GM12878 (cell line): ENCODE measurements around the gene TEFM. TPM values are rescaled to one million over a fixed set of nuclear protein-coding genes. Genes with fewer than 3 reads are reported as not detected.
"Not testable (repeated sequence)": the region's sequence is repeated elsewhere in the genome, so short reads cannot be mapped to it uniquely, and the experiment has no call there.

ENCODE experiments used
- ATAC-seq: fragments of 200-7000 bp; cut with Tn5 transposase; 3 replicates; pipeline ENCODE4 v1.9.1; 2020; ENCODE audit warnings: mild to moderate bottlenecking, moderate library complexity
- BruUV-seq: library from RNA; stranded (reverse); fragments of 400-500 nt; replicated peaks from 2 replicates; lab custom pipeline; 2021; lab: Mats Ljungman, UMichigan
- CTCF ChIA-PET: fragments of 300-600 bp; sonication (Branson Sonifier 250); formaldehyde crosslinking; extraction: SDS; loops from one replicate; lab custom pipeline; 2021; ENCODE audit warnings: inconsistent platforms; lab: Yijun Ruan, JAX
- POLR2A ChIA-PET: fragments of 350-600 bp; formaldehyde crosslinking; extraction: SDS; loops from one replicate; lab custom pipeline; 2021; ENCODE audit warnings: inconsistent platforms; lab: Charles Lee
- RAD21 ChIA-PET: fragments of 300-600 bp; sonication (Branson Sonifier 250); formaldehyde crosslinking; loops from one replicate; lab custom pipeline; 2023; ENCODE audit warnings: antibody characterized with exemption; ENCODE audit not compliant: unreplicated experiment; lab: Charles Lee
- SMC1A ChIA-PET: fragments of 300-600 bp; sonication (Branson Sonifier 250); formaldehyde crosslinking; loops from one replicate; lab custom pipeline; 2023; ENCODE audit not compliant: unreplicated experiment, uncharacterized antibody; lab: Charles Lee
- DNase-seq: peaks from one replicate; pipeline ENCODE4 v3.0.0-alpha.2; 2011; ENCODE audit warnings: low read depth, low spot score
- FAIRE-seq: peaks from 3 replicates; lab custom pipeline; 2011; peaks lifted over from hg19 to GRCh38; lab: Jason Lieb, UNC
- H2AFZ ChIP-seq: 2 replicates; pipeline ENCODE4 v1.6.0; 2011; ENCODE audit warnings: low read depth, low read length, control low read depth; ENCODE audit not compliant: control insufficient read depth
- H3K27ac ChIP-seq: 2 replicates; pipeline ENCODE4 v1.5.1; 2011; ENCODE audit warnings: control low read depth; ENCODE audit not compliant: control insufficient read depth, insufficient read depth
- H3K27me3 ChIP-seq, 2 experiments: replicated peaks in 1 of 2; 2 replicates each; pipeline versions ENCODE4 v1.6.0 to v1.6.1; 2011; ENCODE audit warnings: low read length in 1 of 2; ENCODE audit not compliant: control insufficient read depth in 2 of 2, insufficient read depth in 2 of 2
- H3K36me3 ChIP-seq, 2 experiments: 2 replicates each; pipeline ENCODE4 v1.5.1; 2011; ENCODE audit warnings: low read length in 1 of 2; ENCODE audit not compliant: control insufficient read depth in 2 of 2, insufficient read depth in 2 of 2
- H3K4me1 ChIP-seq: 2 replicates; pipeline ENCODE4 v1.6.1; 2011; ENCODE audit warnings: mild to moderate bottlenecking, low read length, moderate library complexity, mixed read lengths; ENCODE audit not compliant: control insufficient read depth, insufficient read depth
- H3K4me2 ChIP-seq: 2 replicates; pipeline ENCODE4 v1.6.0; 2011; ENCODE audit warnings: control low read depth; ENCODE audit not compliant: control insufficient read depth, insufficient read depth
- H3K4me3 ChIP-seq: fragments of 200-600 bp; sonication (generic); 2 replicates; pipeline ENCODE4 v1.5.1; 2016
- H3K79me2 ChIP-seq: 2 replicates; pipeline ENCODE4 v1.6.0; 2011; ENCODE audit warnings: low read length; ENCODE audit not compliant: control insufficient read depth, insufficient read depth
- H3K9ac ChIP-seq: 2 replicates; pipeline ENCODE4 v1.8.0; 2011; ENCODE audit warnings: low read length, control low read depth, mixed read lengths; ENCODE audit not compliant: control insufficient read depth, insufficient read depth
- H3K9me3 ChIP-seq: replicated peaks from 3 replicates; pipeline ENCODE4 v1.5.1; 2011; ENCODE audit warnings: mild to moderate bottlenecking, low read length; ENCODE audit not compliant: control insufficient read depth, insufficient read depth
- H4K20me1 ChIP-seq: 2 replicates; pipeline ENCODE4 v1.6.0; 2011; ENCODE audit not compliant: control insufficient read depth, insufficient read depth
- MLLT1 ChIP-seq: fragments of 450-650 bp; IDR thresholded peaks from 2 replicates; pipeline ENCODE4 v1.6.1; 2016; ENCODE audit warnings: mild to moderate bottlenecking
- ZNF687 ChIP-seq: fragments of 450-650 bp; IDR thresholded peaks from 2 replicates; pipeline ENCODE4 v1.6.1; 2017; ENCODE audit warnings: mild to moderate bottlenecking, moderate library complexity
- WGBS: methylation state at CpG from one replicate; pipeline ENCODE4 v1.1.6; 2016; ENCODE audit warnings: low lambda C conversion rate; ENCODE audit not compliant: insufficient replicate concordance, insufficient coverage; ENCODE audit errors: missing lambda C conversion rate; 5-methylcytosine and 5-hydroxymethylcytosine counted together
- in situ Hi-C: fragments of 300-500 bp; cut with MboI; formaldehyde crosslinking; loops from 9 replicates; pipeline ENCODE4 v1.14.3; 2018; ENCODE audit warnings: mixed read lengths
- intact Hi-C: fragments of 100-400 bp; cut with micrococcal nuclease; formaldehyde crosslinking; loops from one replicate; pipeline ENCODE4 v1.14.2; 2022; ENCODE audit not compliant: unreplicated experiment
- polyA plus RNA-seq, 11 experiments: library from polyadenylated mRNA; depleted of rRNA in 4 of 11; unstranded in 6 of 11; stranded (reverse) in 5 of 11; fragments of >200 nt; fragmentation: Nextera tagmentation in 4 of 11; fragmentation: Illumina TruSeq in 1 of 11; extraction: Ambion mirVana in 4 of 11; extraction: Trizol in 1 of 11; gene quantifications; 1 replicate in 1 of 11; 2 replicates in 10 of 11; pipeline versions ENCODE4 v1.2.1 to v1.2.3, GENCODE V29; 2011 to 2016; ENCODE audit warnings: inconsistent platforms in 2 of 11, missing spikeins in 2 of 11, low read depth in 1 of 11
- total RNA-seq, 4 experiments: library from RNA; depleted of rRNA in 3 of 4; stranded (reverse); fragments of >200 nt in 3 of 4; fragmentation: Illumina TruSeq in 1 of 4; extraction: Trizol in 1 of 4; gene quantifications; 2 replicates each; pipeline versions ENCODE4 v1.2.1 to v1.2.3, GENCODE V29; 2013 to 2021

Gene TEFM
- total and polyA plus RNA-seq, 10 of the 15 experiments (the other 5 are each of a cell fraction or from before 2014, with no cell fraction given), result 11.5 to 57.1 (median 28.6) TPM

- H3K27me3 ChIP-seq, H3K4me1 ChIP-seq, H3K4me2 ChIP-seq, H3K4me3 ChIP-seq, H3K36me3 ChIP-seq, intact Hi-C loops, ATAC-seq, RAD21 ChIA-PET, H3K27ac ChIP-seq, H3K9ac ChIP-seq, H4K20me1 ChIP-seq, H2AFZ ChIP-seq, FAIRE-seq, H3K9me3 ChIP-seq, DNase-seq, POLR2A ChIA-PET, H3K79me2 ChIP-seq, BruUV-seq, in situ Hi-C loops: not testable (repeated sequence)
- ChIA-PET SMC1A (interaction anchor here (2.6 kb wide), 1 partner anchor 8 kb away, joined by 7 read pairs; no protein-coding TSS in a partner anchor), CTCF (interaction anchor here (1.1 kb wide), 1 partner anchor 287 kb away, joined by 3 read pairs; no protein-coding TSS in a partner anchor)
- WGBS, result 81% methylated on average over 3 of the region's 3 CpGs
Measured at GRCh38 chr17:30929861-30930260, 23.8 kb upstream of the TEFM start.

- no peak overlapping the region for H3K4me3 ChIP-seq
- ChIA-PET RAD21 (no interaction called here), CTCF (interaction anchor here (1.3 kb wide), 1 partner anchor 14 kb away, joined by 3 read pairs; no protein-coding TSS in a partner anchor), SMC1A (interaction anchor here (2.6 kb wide), 1 partner anchor 9 kb away, joined by 7 read pairs; no protein-coding TSS in a partner anchor), POLR2A (no interaction called here)
- H3K9me3 ChIP-seq, result no peaks in the 10 kb centered on the region
- no peaks in the 10 kb centered on the region; a peak in 1 of 4 replicates for H3K27me3 ChIP-seq
- no peak overlapping the region for H3K4me2 ChIP-seq
- peaks cover 6% of the 10 kb centered on the region for H3K4me1 ChIP-seq
- no TSS peak for BruUV-seq
- no peak for TF ChIP-seq MLLT1
- no peak for TF ChIP-seq ZNF687
- DNase-seq, result no peak
- in situ Hi-C loops, result no loop called here
- intact Hi-C loops, result no loop called here
- H3K79me2 ChIP-seq, result no peaks in the 10 kb centered on the region
- no peak overlapping the region for H3K9ac ChIP-seq
- no peaks in the 10 kb centered on the region for H4K20me1 ChIP-seq
- no peak for ATAC-seq
- no peak overlapping the region for H2AFZ ChIP-seq
- H3K27ac ChIP-seq, result no peak overlapping the region
- FAIRE-seq, result no peak
- H3K36me3 ChIP-seq, result no peaks in the 10 kb centered on the region
- 79% methylated on average over 8 of the region's 8 CpGs for WGBS
Measured at GRCh38 chr17:30929081-30929633, 23.1 kb upstream of the TEFM start.
